ENCODE measurements around the gene ARHGEF11.

Gene ARHGEF11

GRCh38 chr1:156892190-156893047 lies 153.1 kb downstream of the ARHGEF11 start:
- peak; percentile 86 for DNase-seq

- DNase-seq, result peak; percentile 42
These were observed 155.6 kb downstream of the ARHGEF11 start for GRCh38 chr1:156889802-156890580.

GRCh38 chr1:156887734-156888133 lies 157.8 kb downstream of the ARHGEF11 start:
- no peak for DNase-seq

GRCh38 chr1:156887317-156887716 lies 158.2 kb downstream of the ARHGEF11 start:
- no peak for DNase-seq

- DNase-seq, result no peak
These were observed 158.8 kb downstream of the ARHGEF11 start for GRCh38 chr1:156886583-156887281.

GRCh38 chr1:156885880-156886355 lies 159.6 kb downstream of the ARHGEF11 start:
- no peak for DNase-seq

- DNase-seq, result no peak
These were observed 160.2 kb downstream of the ARHGEF11 start for GRCh38 chr1:156885314-156885713.

All from activated T-cell treated with anti-CD3 and anti-CD28 coated beads for 4 hours (primary cell).